ENCODE measurements around the gene DZIP3. TPM values are rescaled to one million over a fixed set of nuclear protein-coding genes. Genes with fewer than 3 reads are reported as not detected.
"Not testable (repeated sequence)": the region's sequence is repeated elsewhere in the genome, so short reads cannot be mapped to it uniquely, and the experiment has no call there.

The DZIP3 gene
- total RNA-seq, 1 donor from 2014 or later, result 3.1 TPM

DNA sequence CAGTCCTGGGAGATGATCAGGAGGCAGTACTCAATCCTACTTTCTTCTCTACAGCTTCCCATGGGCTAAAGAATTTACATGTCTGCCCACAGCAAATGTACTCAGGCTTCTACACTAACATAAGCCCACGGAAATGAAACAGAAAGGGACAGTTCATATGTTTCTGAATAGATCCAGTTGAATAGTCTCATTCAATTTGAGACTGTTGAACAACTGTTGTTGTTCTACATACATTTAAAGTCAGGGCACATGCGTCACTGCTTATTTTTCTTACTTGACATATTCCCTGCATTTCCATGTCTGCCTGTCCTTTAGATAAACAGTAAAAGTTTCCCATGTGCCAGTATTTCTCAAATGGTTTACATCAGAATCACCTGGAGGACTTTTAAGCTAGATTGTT is 102.8 kb downstream of the DZIP3 start:
- DNase-seq, result not testable (repeated sequence)

DNA sequence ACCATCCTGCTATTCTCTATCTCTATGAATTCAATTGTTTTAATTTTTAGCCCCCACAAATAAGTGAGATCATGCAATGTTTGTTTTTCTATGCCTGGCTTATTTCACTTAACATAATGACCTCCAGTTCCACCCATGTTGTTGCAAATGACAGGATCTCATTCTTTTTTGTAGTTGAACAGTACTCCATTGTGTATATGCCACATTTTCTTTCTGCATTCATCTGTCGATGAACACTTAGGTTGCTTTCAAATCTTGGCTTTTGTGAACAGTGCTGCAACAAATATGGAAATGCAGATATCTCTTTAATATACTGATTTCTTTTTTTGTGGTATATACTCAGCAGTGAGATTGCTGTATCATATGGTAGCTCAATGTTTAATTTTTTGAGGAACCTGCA is 108.9 kb downstream of the DZIP3 start:
- DNase-seq, result no peak

DNA sequence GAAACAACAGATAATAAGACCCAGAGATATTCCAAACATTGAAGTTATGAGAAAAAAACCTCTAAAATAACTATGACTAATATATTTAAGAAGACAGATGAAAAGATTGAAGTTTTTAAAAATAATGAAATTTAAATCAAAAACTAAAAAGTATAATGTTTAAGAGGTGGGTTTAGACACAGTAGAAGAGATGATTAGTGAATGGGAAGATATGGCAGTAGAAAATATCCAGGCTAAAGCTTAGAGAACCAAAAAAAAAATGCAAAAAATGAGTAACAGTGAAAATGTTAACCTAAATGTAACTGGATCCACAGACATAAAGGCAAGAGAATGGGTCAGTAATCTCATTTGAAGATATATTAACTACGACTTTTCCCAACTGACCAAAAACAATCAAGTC is 115.5 kb downstream of the DZIP3 start:
- DNase-seq, result no peak

DNA sequence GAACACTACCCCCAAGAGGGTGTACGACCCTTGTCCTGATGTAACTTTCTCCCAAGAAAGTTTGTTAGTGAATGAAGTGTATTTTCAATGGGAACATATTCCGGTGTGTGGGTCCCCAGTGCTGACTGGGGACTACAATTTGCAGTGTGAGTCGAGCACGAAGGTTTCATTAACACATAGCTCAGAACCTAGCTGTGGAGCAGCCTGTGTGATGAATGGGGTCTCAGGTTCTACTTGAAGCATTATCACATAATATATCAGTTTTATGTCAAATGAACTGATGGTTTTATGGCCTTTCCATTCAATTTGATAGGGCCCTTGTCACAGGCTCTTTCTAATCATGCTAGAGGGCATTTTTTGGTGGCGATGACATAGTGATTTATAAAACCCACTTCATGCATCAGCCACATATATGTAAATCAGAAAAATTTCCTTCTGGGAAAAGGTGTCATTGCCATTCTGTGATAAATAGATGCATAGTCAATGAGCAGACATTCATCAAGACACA is 123.5 kb downstream of the DZIP3 start:
- DNase-seq, result no peak

DNA sequence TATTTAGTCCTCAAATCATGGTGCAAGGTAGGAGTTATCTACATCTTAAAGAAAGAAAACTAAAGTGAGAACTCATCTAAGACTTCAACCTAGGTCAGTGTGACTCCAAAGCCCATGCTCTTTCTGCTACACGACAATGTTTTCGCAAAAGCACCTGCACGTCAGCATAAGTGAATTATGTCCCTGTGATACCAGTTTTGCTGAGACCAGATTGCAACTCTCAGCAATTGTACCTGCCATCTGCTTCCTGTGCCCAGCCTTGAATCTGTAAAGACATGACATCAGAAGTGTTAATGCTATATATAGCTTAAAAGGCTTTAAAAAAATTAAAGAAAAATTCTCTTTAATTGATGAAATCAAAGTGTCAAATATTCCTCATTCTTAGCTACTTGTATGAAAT is 124.3 kb downstream of the DZIP3 start:
- no peak for DNase-seq

DNA sequence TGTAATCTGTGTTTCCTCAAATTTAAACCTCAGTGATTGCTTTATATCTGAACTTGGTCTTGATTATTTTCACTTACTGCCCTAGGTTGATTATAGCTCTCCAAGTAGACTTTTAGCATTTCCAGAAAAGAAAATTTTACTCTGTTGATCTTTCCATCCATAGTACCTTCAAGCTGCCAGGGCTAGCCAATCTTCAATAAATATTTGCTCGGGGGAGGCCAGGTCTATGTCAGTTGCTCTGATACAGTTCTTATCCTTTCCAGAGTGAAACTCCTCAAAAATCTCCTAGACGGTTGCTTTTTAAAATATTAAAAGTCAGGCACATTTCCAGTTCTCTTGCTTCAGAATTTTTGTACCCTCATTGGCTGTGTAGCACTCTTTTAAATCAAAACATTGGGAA is 128.9 kb downstream of the DZIP3 start:
- no peak for DNase-seq

DNA sequence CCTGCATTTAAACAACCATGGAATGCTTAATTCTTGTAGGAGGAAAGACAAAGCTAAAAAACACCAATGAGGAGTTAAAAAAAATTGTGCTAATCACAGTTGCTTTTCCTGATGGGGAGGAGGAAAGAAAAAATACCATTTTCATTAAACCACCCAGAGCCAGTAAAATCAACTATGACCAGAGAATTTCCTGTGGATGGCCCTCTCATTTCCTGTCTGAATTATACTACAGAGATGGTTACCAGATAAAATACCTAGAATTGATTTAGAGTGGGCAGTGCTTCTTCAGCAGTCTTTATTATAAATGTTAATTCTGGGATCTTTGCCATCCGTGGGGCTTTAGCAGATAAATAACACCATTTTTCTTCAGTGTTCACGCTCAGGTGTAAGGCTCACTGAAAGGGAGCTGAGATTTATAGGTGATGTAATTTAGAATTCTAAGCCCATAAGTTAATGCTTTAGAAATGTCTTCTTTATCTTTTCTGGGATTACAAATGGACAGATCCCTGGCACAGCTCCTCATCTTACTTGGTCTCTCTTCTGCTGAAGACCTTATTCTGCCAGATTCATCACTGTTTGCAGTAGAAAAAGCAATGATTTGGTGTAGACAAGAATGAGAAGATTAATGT is 129.8 kb downstream of the DZIP3 start:
- DNase-seq, result peak; percentile 1

DNA sequence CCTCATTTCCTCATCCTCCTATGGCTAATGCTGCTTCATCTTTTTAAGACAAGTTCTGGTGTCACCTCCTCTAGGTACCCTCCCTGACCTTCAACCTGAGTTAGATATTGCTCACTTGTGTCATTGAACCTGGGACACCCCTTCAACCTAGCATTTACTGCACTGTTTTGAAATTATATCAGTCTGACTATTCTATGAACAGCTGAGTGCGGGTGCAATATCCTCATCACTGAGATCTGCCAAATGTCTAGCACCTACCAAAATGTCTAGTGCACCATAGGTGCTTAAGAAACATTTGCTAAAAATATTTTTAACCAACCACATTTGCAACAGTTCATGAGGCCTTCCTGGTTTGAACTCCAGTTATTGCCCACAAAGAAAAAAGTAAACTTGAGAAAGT is 133.2 kb downstream of the DZIP3 start:
- DNase-seq, result no peak

DNA sequence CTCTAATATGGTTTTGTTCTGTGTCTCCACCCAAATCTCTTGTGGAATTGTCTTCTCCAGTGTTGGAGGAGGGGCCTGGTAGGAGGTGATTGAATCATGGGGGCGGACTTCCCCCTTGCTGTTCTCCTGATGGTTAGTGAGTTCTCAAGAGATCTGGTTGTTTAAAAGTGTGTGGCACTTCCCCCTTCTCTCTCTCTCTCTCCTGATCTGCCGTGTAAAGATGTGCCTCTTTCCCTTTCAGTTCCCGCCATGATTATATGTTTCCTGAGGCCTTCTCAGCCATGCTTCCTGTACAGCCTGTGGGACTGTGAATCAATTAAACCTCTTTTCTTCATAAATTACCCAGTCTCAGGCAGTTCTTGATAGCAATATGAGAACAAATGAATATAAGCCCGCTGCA is 134.6 kb downstream of the DZIP3 start:
- DNase-seq, result no peak

DNA sequence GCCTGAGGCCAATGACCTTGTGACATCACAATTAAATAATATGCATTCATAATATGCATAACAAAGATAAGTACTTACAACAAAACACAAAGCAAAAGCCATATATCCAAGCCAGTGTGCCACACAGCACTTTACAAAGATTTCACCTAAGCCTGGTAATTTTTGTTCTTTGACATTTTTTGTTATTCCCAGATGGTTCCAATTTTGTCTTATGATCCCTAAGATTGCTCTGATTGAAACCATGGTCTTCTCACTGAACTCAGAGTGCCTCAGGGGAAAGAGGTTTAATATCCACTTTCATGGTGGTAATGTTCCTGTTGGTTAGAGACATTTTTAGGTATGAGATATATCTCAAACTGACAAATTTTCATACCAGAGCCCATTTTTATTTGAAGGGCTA is 138.6 kb downstream of the DZIP3 start:
- no peak for DNase-seq

DNA sequence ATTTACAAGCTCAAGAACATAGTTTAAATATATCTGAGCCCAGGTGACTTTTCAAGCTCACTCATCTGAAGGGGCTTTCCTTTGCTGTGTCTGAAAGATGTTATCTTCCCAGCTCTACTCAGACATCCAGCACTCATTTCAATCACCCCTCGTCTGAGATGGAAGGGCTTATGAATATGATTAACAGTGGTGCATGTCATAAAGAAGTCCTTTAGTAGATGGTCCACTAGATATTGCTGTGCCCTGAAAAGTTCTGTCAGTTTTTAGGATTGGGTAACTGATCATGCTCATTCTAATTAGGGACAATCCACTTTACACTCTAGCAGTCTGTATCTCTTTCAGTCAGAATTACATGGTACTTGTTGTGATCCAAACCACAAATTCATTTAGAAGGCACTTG is 139.4 kb downstream of the DZIP3 start:
- no peak for DNase-seq

DNA sequence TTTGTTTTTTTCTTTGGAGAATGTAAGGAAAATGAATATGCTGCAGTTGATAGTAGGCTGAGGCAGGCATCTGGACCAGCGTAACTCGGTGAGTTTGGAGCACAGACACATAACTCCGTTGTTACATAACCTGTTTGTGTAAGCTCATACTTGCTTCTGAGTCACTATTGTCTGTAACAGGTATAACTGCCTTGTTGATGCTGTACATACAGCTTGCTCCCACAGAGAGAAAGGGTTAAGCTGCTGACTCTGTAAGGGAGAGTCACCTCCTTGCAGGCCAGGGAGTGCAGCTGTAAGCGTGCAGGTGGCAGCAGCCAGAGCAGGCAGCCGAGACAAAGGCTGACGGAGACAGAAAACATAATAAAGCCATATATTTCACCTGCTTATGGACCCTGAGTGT is 147.3 kb downstream of the DZIP3 start:
- DNase-seq, result no peak

DNA sequence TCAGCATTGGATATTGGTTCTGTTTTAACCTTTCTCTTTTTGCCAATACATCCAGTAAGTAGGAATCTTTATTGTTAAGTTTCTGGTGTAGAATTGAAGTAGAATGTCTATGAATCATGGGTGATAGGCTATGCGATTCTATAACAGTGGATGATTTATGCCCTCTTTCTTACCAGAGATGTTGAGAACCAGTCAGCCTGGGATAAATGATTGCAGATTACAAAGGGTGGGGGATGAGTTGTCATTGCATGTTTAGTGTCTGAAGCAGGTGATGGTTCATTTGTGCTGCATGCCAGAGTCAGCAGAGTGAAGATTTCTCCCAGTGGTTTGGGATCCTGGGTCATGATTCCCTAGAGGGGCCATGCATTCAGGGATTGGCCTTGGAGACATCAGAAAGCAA is 153.4 kb downstream of the DZIP3 start:
- DNase-seq, result no peak

Other genes with a start within 250 kb of the DZIP3 start
- gene MYH15, start 79.1 kb upstream of the DZIP3 start, total RNA-seq, result under 0.01 and 0.05 TPM in 2 replicates
- gene CIP2A, start 284 bp upstream of the DZIP3 start, total RNA-seq, result 11.7 and 35.1 TPM in 2 replicates
- gene RETNLB, start 167.7 kb downstream of the DZIP3 start, total RNA-seq, result not detected in 2 replicates
- gene TRAT1, start 233.1 kb downstream of the DZIP3 start, total RNA-seq, result not detected in 2 replicates

Data from dermis blood vessel endothelial cell (primary cell).